Transverse colon (tissue), 4 donors: Measurements from ENCODE around the gene SPTBN4.

ENCODE experiments used
- CTCF ChIP-seq, 5 experiments: fragments of 200-600 bp in 3 of 5; fragments of 450-650 bp in 2 of 5; sonication (generic) in 3 of 5; IDR thresholded peaks; 1 replicate in 2 of 5; 2 replicates in 3 of 5; pipeline ENCODE4 v1.5.1; 2016 to 2017; ENCODE audit warnings: antibody characterized with exemption in 5 of 5, inconsistent platforms in 3 of 5, mild to moderate bottlenecking in 2 of 5, moderate library complexity in 1 of 5
- EP300 ChIP-seq: sonication (generic); formaldehyde crosslinking; IDR thresholded peaks from one replicate; pipeline ENCODE4 v1.6.1; 2017; ENCODE audit warnings: antibody characterized with exemption, low read depth
- POLR2A ChIP-seq: fragments of 450-650 bp; IDR thresholded peaks from one replicate; pipeline ENCODE4 v1.6.1; 2016; ENCODE audit warnings: antibody characterized with exemption, mild to moderate bottlenecking, moderate library complexity
- POLR2AphosphoS5 ChIP-seq, 3 donors: sonication (generic); formaldehyde crosslinking; IDR thresholded peaks; one replicate each; pipeline ENCODE4 v1.6.1; 2016; ENCODE audit warnings: antibody characterized with exemption in 3 of 3

GRCh38 chr19:40497214-40497613, 30.4 kb downstream of the SPTBN4 start:
- TF ChIP-seq POLR2AphosphoS5 (IDR thresholded peaks at IDR 0.05) (no peak), CTCF (IDR thresholded peaks at IDR 0.05) (no peak), POLR2A (no peak), EP300 (no peak)
